ENCODE results near the gene UBE2E2. TPM values are rescaled to one million over a fixed set of nuclear protein-coding genes. Genes with fewer than 3 reads are reported as not detected.

UBE2E2 gene
- total RNA-seq, 3 donors from 2014 or later (not counting 1 experiment from before 2014, with no cell fraction given): 4.8 to 6.1 (median 5.3) TPM

DNA sequence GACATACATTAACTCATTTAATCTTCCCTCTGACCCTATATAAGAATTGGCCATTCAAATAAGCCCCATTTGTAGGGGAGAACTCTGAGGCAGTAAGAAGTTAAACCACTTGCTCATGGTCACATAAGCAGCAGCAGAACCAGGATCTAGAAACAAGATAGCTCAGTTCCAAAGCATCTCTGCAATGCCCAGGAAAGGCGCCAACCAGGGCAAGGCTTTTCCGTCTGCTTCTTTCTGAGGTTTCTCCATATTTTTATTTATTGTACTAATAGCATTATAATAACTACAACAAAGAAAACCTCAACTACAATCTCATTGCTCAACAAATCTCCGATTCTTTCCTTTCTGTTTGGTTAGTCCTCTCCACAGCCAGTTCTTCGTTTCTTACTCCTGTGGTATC, 4.3 kb upstream of the UBE2E2 start:
- intact Hi-C loops (cut with micrococcal nuclease): no loop called here
- no peak overlapping the region for H3K27ac ChIP-seq (ENCODE audit: low read length)
- H3K36me3 Mint-ChIP-seq: no peaks in the 10 kb centered on the region
- H3K27me3 ChIP-seq (ENCODE audit: control insufficient read depth, insufficient read depth, low read length): peaks cover 2% of the 10 kb centered on the region
- no peak for DNase-seq
- H3K4me3 ChIP-seq (ENCODE audit: low read length): no peak overlapping the region
- H3K4me1 ChIP-seq (ENCODE audit: control insufficient read depth, insufficient read depth, low read length): peaks cover 11% of the 10 kb centered on the region
- H3K4me3 Mint-ChIP-seq: no peak overlapping the region
- TF ChIP-seq, protein P1, sequence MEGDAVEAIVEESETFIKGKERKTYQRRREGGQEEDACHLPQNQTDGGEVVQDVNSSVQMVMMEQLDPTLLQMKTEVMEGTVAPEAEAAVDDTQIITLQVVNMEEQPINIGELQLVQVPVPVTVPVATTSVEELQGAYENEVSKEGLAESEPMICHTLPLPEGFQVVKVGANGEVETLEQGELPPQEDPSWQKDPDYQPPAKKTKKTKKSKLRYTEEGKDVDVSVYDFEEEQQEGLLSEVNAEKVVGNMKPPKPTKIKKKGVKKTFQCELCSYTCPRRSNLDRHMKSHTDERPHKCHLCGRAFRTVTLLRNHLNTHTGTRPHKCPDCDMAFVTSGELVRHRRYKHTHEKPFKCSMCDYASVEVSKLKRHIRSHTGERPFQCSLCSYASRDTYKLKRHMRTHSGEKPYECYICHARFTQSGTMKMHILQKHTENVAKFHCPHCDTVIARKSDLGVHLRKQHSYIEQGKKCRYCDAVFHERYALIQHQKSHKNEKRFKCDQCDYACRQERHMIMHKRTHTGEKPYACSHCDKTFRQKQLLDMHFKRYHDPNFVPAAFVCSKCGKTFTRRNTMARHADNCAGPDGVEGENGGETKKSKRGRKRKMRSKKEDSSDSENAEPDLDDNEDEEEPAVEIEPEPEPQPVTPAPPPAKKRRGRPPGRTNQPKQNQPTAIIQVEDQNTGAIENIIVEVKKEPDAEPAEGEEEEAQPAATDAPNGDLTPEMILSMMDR (IDR thresholded peaks at IDR 0.05): no peak
- peaks cover 5 to 11% of the 10 kb centered on the region in 2 donors for H3K4me1 Mint-ChIP-seq
- no peak overlapping the region for H3K27ac Mint-ChIP-seq
- H3K9me3 ChIP-seq (ENCODE audit: control insufficient read depth, insufficient read depth, low read length): no peaks in the 10 kb centered on the region
- no peaks in the 10 kb centered on the region for H3K36me3 ChIP-seq (ENCODE audit: control insufficient read depth, insufficient read depth, low read length)
- no peaks in the 10 kb centered on the region for H3K9me3 Mint-ChIP-seq
- 94% methylated on average over 2 of the region's 4 CpGs for whole genome bisulfite sequencing (ENCODE audit: insufficient coverage)
- peaks cover 4 to 14% of the 10 kb centered on the region in 2 donors for H3K27me3 Mint-ChIP-seq (ENCODE audit: low read depth in 2 of 2)
- ATAC-seq: no peak

DNA sequence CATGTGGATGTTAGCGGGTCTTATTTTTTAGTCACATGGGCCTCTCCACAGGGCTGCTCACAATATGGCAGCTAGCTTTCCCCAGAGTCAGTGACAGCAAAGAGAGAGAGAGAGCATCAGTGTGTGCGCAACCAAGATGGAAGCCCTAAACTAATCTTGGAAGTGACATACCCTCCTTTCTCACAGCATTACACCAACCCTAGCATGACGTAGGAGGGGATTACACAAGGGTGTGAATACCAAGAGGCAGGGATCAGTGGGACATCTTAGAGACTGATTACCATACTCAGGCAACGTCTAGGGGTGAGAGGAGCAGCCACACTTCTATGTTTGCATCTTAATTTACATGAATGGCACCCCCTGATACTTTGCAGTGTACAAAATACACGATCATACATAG, 3.5 kb upstream of the UBE2E2 start:
- peaks cover 7% of the 10 kb centered on the region for H3K27me3 ChIP-seq (ENCODE audit: control insufficient read depth, insufficient read depth, low read length)
- intact Hi-C loops (cut with micrococcal nuclease): no loop called here
- 92% methylated on average over 3 of the region's 5 CpGs for WGBS (ENCODE audit: insufficient coverage)
- ATAC-seq (no peak), DNase-seq (no peak)
- no peak overlapping the region for H3K27ac Mint-ChIP-seq
- H3K36me3 ChIP-seq (ENCODE audit: control insufficient read depth, insufficient read depth, low read length): no peaks in the 10 kb centered on the region
- H3K4me1 ChIP-seq (ENCODE audit: control insufficient read depth, insufficient read depth, low read length): peaks cover 11% of the 10 kb centered on the region
- no peak overlapping the region for H3K4me3 Mint-ChIP-seq
- H3K9me3 Mint-ChIP-seq: no peaks in the 10 kb centered on the region
- H3K9me3 ChIP-seq (ENCODE audit: control insufficient read depth, insufficient read depth, low read length): no peaks in the 10 kb centered on the region
- TF ChIP-seq, protein P1 (IDR thresholded peaks at IDR 0.05): no peak
- no peak overlapping the region for H3K4me3 ChIP-seq (ENCODE audit: low read length)
- peaks cover 2 to 18% of the 10 kb centered on the region in 2 donors for H3K27me3 Mint-ChIP-seq (ENCODE audit: low read depth in 2 of 2)
- H3K36me3 Mint-ChIP-seq: no peaks in the 10 kb centered on the region
- peaks cover 13 to 19% of the 10 kb centered on the region in 2 donors for H3K4me1 Mint-ChIP-seq
- H3K27ac ChIP-seq (ENCODE audit: low read length): no peak overlapping the region

DNA sequence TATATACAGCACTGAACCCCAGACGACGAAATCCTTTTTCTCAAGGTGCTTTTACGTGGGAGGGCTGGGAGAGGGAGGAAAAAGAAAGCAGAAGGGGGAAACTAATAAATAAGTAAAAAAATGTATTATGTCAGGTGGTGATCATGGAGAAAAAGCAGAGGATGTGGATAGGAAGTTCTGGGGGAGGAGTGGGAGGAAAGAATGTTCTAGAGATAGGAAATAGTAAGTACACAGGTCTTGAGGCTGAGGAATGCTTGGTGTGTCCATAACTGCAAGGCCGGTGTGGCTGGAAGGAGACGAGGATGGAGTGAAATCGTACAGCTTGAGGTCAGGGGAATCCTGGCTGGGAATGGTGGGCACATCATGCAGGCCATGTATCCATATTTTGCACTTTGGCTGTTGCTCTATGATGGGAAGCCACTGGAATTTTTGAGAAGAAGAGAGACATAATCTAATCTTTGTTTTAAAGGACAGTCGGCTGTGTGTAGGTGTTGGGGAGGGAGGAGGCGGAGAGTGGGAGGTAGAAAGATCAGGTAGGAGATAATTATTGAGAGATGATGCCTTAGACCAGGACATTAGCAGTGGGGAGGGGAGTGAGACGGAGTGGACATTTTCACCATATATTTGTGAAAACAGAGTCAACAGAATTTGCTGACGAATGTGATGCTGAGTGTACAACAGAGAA, 1.8 kb upstream of the UBE2E2 start:
- H3K27ac Mint-ChIP-seq: no peak overlapping the region
- peak overlapping the region; percentile 83 for H3K4me3 Mint-ChIP-seq
- H3K27me3 Mint-ChIP-seq (ENCODE audit: low read depth in 2 of 2): peaks cover 5 to 20% of the 10 kb centered on the region in 2 donors
- intact Hi-C loops (cut with micrococcal nuclease): no loop called here
- no peaks in the 10 kb centered on the region for H3K9me3 ChIP-seq (ENCODE audit: control insufficient read depth, insufficient read depth, low read length)
- H3K4me1 ChIP-seq (ENCODE audit: control insufficient read depth, insufficient read depth, low read length): peaks cover 11% of the 10 kb centered on the region
- peaks cover 17% of the 10 kb centered on the region for H3K27me3 ChIP-seq (ENCODE audit: control insufficient read depth, insufficient read depth, low read length)
- no peak for ATAC-seq
- H3K36me3 ChIP-seq (ENCODE audit: control insufficient read depth, insufficient read depth, low read length): no peaks in the 10 kb centered on the region
- no peak for DNase-seq
- no peak overlapping the region for H3K27ac ChIP-seq (ENCODE audit: low read length)
- WGBS (ENCODE audit: insufficient coverage): 95% methylated on average over 9 of the region's 10 CpGs
- H3K4me1 Mint-ChIP-seq: peaks cover 13 to 19% of the 10 kb centered on the region in 2 donors
- no peaks in the 10 kb centered on the region for H3K36me3 Mint-ChIP-seq
- H3K9me3 Mint-ChIP-seq: no peaks in the 10 kb centered on the region
- TF ChIP-seq, protein P1 (IDR thresholded peaks at IDR 0.05): no peak
- no peak overlapping the region for H3K4me3 ChIP-seq (ENCODE audit: low read length)

Data from natural killer cell (primary cell).